PFSK-1 (cell line): ENCODE results near the gene NOD2.

ENCODE experiments used
- FOXP2 ChIP-seq: optimal IDR thresholded peaks from 2 replicates; pipeline ENCODE3; 2011; ENCODE audit warnings: borderline replicate concordance, control low read depth, inconsistent platforms; ENCODE audit not compliant: insufficient read depth; ENCODE audit errors: extremely low read length, extremely low read depth
- POLR2AphosphoS5 ChIP-seq: IDR thresholded peaks from 2 replicates; pipeline ENCODE4 v1.6.1; 2012; ENCODE audit warnings: low read depth, mild to moderate bottlenecking, control low read depth, low read length, moderate library complexity
- SIN3A ChIP-seq: IDR thresholded peaks from 2 replicates; pipeline ENCODE4 v1.6.1; 2012; ENCODE audit warnings: mild to moderate bottlenecking, low read length, moderate library complexity, borderline replicate concordance; ENCODE audit not compliant: insufficient read depth
- TAF1 ChIP-seq: IDR thresholded peaks from 2 replicates; pipeline ENCODE4 v1.6.1; 2012; ENCODE audit warnings: low read length, control low read depth, borderline replicate concordance; ENCODE audit not compliant: insufficient read depth
- TF ChIP-seq, protein P1 (sequence below), 2 experiments: IDR thresholded peaks; 2 replicates each; pipeline versions ENCODE4 v1.6.1 to v1.8.0; 2011 to 2012; ENCODE audit warnings: low read depth in 2 of 2, low read length in 2 of 2, control low read depth in 1 of 2, inconsistent platforms in 1 of 2, mild to moderate bottlenecking in 1 of 2, moderate library complexity in 1 of 2; ENCODE audit not compliant: insufficient read depth in 1 of 2

The NOD2 gene

DNA sequence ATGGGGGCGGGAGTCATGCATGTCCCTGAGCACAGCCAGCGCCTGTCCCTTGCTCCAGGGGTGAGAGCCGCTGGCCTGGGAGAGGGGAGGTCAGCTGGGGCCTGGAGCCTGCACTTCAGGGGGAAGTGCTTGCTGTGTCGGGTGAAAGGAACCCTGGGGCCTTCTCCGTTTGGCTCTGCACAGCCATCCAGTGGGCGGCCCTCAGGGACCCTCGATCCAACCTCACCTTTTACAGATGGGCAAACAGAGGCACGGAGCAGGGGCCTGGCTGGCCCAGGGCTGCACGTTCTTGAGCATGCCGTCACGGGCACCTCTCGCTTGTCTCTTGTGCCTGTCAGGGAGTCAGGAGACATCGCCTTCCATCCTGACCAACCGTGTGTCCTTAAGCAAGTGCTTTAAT is 14.1 kb upstream of the NOD2 start:
- TF ChIP-seq SIN3A: no peak
- no peak for TF ChIP-seq POLR2AphosphoS5
- no peak for TF ChIP-seq TAF1
- no peak for TF ChIP-seq FOXP2
- TF ChIP-seq, protein P1, sequence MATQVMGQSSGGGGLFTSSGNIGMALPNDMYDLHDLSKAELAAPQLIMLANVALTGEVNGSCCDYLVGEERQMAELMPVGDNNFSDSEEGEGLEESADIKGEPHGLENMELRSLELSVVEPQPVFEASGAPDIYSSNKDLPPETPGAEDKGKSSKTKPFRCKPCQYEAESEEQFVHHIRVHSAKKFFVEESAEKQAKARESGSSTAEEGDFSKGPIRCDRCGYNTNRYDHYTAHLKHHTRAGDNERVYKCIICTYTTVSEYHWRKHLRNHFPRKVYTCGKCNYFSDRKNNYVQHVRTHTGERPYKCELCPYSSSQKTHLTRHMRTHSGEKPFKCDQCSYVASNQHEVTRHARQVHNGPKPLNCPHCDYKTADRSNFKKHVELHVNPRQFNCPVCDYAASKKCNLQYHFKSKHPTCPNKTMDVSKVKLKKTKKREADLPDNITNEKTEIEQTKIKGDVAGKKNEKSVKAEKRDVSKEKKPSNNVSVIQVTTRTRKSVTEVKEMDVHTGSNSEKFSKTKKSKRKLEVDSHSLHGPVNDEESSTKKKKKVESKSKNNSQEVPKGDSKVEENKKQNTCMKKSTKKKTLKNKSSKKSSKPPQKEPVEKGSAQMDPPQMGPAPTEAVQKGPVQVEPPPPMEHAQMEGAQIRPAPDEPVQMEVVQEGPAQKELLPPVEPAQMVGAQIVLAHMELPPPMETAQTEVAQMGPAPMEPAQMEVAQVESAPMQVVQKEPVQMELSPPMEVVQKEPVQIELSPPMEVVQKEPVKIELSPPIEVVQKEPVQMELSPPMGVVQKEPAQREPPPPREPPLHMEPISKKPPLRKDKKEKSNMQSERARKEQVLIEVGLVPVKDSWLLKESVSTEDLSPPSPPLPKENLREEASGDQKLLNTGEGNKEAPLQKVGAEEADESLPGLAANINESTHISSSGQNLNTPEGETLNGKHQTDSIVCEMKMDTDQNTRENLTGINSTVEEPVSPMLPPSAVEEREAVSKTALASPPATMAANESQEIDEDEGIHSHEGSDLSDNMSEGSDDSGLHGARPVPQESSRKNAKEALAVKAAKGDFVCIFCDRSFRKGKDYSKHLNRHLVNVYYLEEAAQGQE (IDR thresholded peaks at IDR 0.05; ENCODE audit: insufficient read depth in 1 of 2, low read depth in 2 of 2, low read length in 2 of 2): no peak

- TF ChIP-seq POLR2AphosphoS5 (no peak), TAF1 (no peak), FOXP2 (no peak), SIN3A (no peak)
- TF ChIP-seq, protein P1 (IDR thresholded peaks at IDR 0.05; ENCODE audit: insufficient read depth in 1 of 2, low read depth in 2 of 2, low read length in 2 of 2): no peak
Measured at GRCh38 chr16:50679676-50680555, 13.5 kb upstream of the NOD2 start.

DNA sequence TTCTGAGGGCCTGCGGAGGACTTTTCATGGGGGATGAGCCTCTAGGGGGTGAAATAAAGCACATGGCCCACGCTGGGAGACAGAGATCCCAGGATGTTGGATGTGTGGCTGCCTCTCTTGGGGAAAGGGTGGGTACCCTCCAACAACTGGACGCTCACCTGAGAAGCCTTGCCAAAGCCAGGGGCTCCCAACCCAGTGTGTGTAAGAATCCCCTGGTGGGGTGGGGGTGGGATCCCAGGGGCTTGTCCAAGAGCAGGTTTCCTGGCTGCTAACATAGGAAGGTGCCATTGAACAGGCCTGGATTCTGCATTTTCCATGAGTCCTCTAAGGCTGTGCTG is 12.9 kb upstream of the NOD2 start:
- TF ChIP-seq SIN3A: no peak
- TF ChIP-seq, protein P1 (IDR thresholded peaks at IDR 0.05; ENCODE audit: insufficient read depth in 1 of 2, low read depth in 2 of 2, low read length in 2 of 2): no peak
- no peak for TF ChIP-seq TAF1
- TF ChIP-seq POLR2AphosphoS5: no peak
- TF ChIP-seq FOXP2: no peak

- no peak for TF ChIP-seq FOXP2
Measured at GRCh38 chr16:50681021-50681885, 12.2 kb upstream of the NOD2 start, which contains the start of gene SNX20. Gene SNX20 (minus strand): TSS chr16:50681312. CDS start chr16:50677526, 3,786 bp downstream.

DNA sequence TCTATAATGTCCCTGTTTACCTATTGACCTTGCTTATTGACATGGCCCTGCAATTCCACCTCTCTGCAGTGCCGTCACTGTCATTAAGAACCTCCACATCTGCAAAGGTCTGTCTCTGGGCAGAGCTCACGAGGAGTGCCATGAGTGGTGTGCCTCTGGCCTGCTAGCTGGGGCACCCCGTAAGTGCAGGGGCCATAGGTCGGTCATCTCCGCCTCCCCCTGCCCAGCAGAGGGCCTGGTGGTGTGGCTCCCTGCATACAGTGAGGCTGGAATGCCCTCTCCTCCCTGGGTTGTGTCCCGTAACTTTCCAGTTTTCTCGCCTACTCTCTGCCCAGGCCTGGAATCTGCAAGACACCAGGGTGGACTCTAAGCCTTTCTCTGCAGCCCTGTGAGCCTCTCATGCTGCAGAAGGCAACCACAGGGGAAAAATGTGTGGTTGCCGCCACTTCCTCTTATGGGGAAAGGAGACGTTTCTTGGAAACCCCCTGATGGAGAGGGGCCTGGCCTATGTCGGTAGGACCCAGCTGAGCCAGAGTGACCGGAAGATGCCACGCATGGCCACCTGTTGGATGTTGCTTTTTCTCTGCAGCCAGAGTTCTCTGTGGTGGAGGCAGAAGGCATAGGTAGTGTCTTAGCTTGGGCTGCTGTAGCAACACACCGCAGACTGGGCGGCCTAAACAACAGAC is 9.6 kb upstream of the NOD2 start:
- TF ChIP-seq FOXP2: no peak
- no peak for TF ChIP-seq TAF1
- no peak for TF ChIP-seq POLR2AphosphoS5
- no peak for TF ChIP-seq SIN3A
- TF ChIP-seq, protein P1 (IDR thresholded peaks at IDR 0.05; ENCODE audit: insufficient read depth in 1 of 2, low read depth in 2 of 2, low read length in 2 of 2): no peak
